Measurements from ENCODE around the gene BTBD9.

GRCh38 chr6:38508286-38508685, 131.4 kb downstream of the BTBD9 start:
- no peak for TF ChIP-seq CTCF (IDR thresholded peaks at IDR 0.05; ENCODE audit: poor library complexity)
- TF ChIP-seq EZH2 (IDR thresholded peaks at IDR 0.05; ENCODE audit: borderline replicate concordance), result no peak
- TF ChIP-seq EZH2phosphoT487 (IDR thresholded peaks at IDR 0.05; ENCODE audit: low read depth, severe bottlenecking, unreplicated experiment), result no peak

Data from hepatocyte (in vitro differentiated cells).